Smooth muscle cell (in vitro differentiated cells): ENCODE data around the gene HUS1B. TPM values are rescaled to one million over a fixed set of nuclear protein-coding genes. Genes with fewer than 3 reads are reported as not detected.
"Not testable (repeated sequence)": the region's sequence is repeated elsewhere in the genome, so short reads cannot be mapped to it uniquely, and the experiment has no call there.

Source experiments
- DNase-seq: peaks from one replicate; lab custom pipeline; 2025; ENCODE audit not compliant: unreplicated experiment; lab: John Stamatoyannopoulos, UW
- H2AFZ ChIP-seq: fragments of 200-600 bp; sonication (generic); 2 replicates; pipeline ENCODE4 v1.6.0; 2016; ENCODE audit warnings: antibody characterized with exemption, low read depth, mild to moderate bottlenecking
- H3F3A ChIP-seq: fragments of 200-600 bp; sonication (generic); 2 replicates; pipeline ENCODE4 v1.6.0; 2017; ENCODE audit warnings: antibody characterized with exemption, low read depth
- H3K27ac ChIP-seq: fragments of 200-600 bp; sonication (generic); 2 replicates; pipeline ENCODE4 v1.5.1; 2016; ENCODE audit warnings: low read depth, mild to moderate bottlenecking
- H3K27me3 ChIP-seq: fragments of 200-600 bp; sonication (generic); 2 replicates; pipeline ENCODE4 v1.6.1; 2016; ENCODE audit warnings: low read depth, mild to moderate bottlenecking
- H3K36me3 ChIP-seq: fragments of 200-600 bp; sonication (generic); 2 replicates; pipeline ENCODE4 v1.5.1; 2016; ENCODE audit warnings: low read depth
- H3K4me1 ChIP-seq: fragments of 200-600 bp; sonication (generic); 2 replicates; pipeline ENCODE4 v1.5.1; 2016; ENCODE audit warnings: low read depth
- H3K4me2 ChIP-seq: fragments of 200-600 bp; sonication (generic); 2 replicates; pipeline ENCODE4 v1.6.0; 2016; ENCODE audit warnings: mild to moderate bottlenecking
- H3K4me3 ChIP-seq: fragments of 200-600 bp; sonication (generic); 2 replicates; pipeline ENCODE4 v1.5.1; 2016; ENCODE audit warnings: mild to moderate bottlenecking
- H3K79me2 ChIP-seq: fragments of 200-600 bp; sonication (generic); 2 replicates; pipeline ENCODE4 v1.6.0; 2016; ENCODE audit warnings: low read depth, mild to moderate bottlenecking
- H3K9ac ChIP-seq: fragments of 200-600 bp; sonication (generic); 2 replicates; pipeline ENCODE4 v1.6.0; 2016; ENCODE audit warnings: low read depth
- H3K9me3 ChIP-seq: fragments of 200-600 bp; sonication (generic); replicated peaks from 2 replicates; pipeline ENCODE4 v1.5.1; 2016; ENCODE audit warnings: low read depth
- H4K20me1 ChIP-seq: fragments of 200-600 bp; sonication (generic); 2 replicates; pipeline ENCODE4 v1.6.0; 2016; ENCODE audit warnings: low read depth
- CTCF ChIP-seq: fragments of 200-600 bp; sonication (generic); IDR thresholded peaks from 2 replicates; pipeline ENCODE4 v1.5.1; 2017; ENCODE audit warnings: borderline replicate concordance, mild to moderate bottlenecking, antibody characterized with exemption; ENCODE audit not compliant: insufficient read depth, poor library complexity, severe bottlenecking
- WGBS: methylation state at CpG from one replicate; pipeline ENCODE4 v1.1.7; 2016; ENCODE audit warnings: low lambda C conversion rate; 5-methylcytosine and 5-hydroxymethylcytosine counted together
- polyA plus RNA-seq: library from polyadenylated mRNA; unstranded; fragments of >200 nt; fragmentation: Nextera tagmentation; extraction: Ambion mirVana; gene quantifications from 2 replicates; pipeline ENCODE4 v1.2.1, GENCODE V29; 2016
- total RNA-seq: library from RNA; depleted of rRNA; stranded (reverse); fragments of >200 nt; gene quantifications from 2 replicates; pipeline ENCODE4 v1.2.3, GENCODE V29; 2014

Gene HUS1B
- total and polyA plus RNA-seq, 2 experiments from 2014 or later = 0.58 to 0.62 TPM

GRCh38 chr6:699319-699718 is 42.4 kb upstream of the HUS1B start:
- H3K4me1 ChIP-seq = no peaks in the 10 kb centered on the region
- H2AFZ ChIP-seq = no peak overlapping the region
- H3K27me3 ChIP-seq = peaks cover 12% of the 10 kb centered on the region
- H3K4me2 ChIP-seq = no peak overlapping the region
- H3K36me3 ChIP-seq = no peaks in the 10 kb centered on the region
- no peaks in the 10 kb centered on the region for H4K20me1 ChIP-seq
- H3K9me3 ChIP-seq = no peaks in the 10 kb centered on the region
- WGBS = 89% methylated on average over 6 of the region's 6 CpGs
- no peaks in the 10 kb centered on the region for H3K79me2 ChIP-seq
- no peak overlapping the region for H3K27ac ChIP-seq
- no peaks in the 10 kb centered on the region for H3F3A ChIP-seq
- H3K9ac ChIP-seq = no peak overlapping the region
- no peak for TF ChIP-seq CTCF
- DNase-seq = no peak
- H3K4me3 ChIP-seq = no peak overlapping the region

GRCh38 chr6:694431-695126 is 37.7 kb upstream of the HUS1B start:
- H3F3A ChIP-seq, H3K4me2 ChIP-seq, H3K27me3 ChIP-seq, H3K9ac ChIP-seq, H3K27ac ChIP-seq, H3K9me3 ChIP-seq, H2AFZ ChIP-seq, H3K4me3 ChIP-seq, H3K36me3 ChIP-seq, H3K4me1 ChIP-seq, DNase-seq: not testable (repeated sequence)
- Histone ChIP-seq H3K79me2 (peaks cover 24% of the 10 kb centered on the region), H4K20me1 (peaks cover 22% of the 10 kb centered on the region)
- WGBS = 97% methylated on average over 24 of the region's 40 CpGs

- Histone ChIP-seq H2AFZ (peak overlapping the region; percentile 84), H4K20me1 (peaks cover 31% of the 10 kb centered on the region), H3K4me2 (peak overlapping the region; percentile 88), H3K9me3 (no peaks in the 10 kb centered on the region), H3K79me2 (peaks cover 24% of the 10 kb centered on the region), H3K9ac (no peak overlapping the region), H3K4me1 (peaks cover 4% of the 10 kb centered on the region), H3F3A (no peaks in the 10 kb centered on the region), H3K27ac (no peak overlapping the region), H3K4me3 (peak overlapping the region; percentile 96), H3K36me3 (no peaks in the 10 kb centered on the region), H3K27me3 (no peaks in the 10 kb centered on the region)
- no peak for TF ChIP-seq CTCF
- WGBS = 100% methylated on average over 2 of the region's 12 CpGs
- DNase-seq = no peak
Measured at GRCh38 chr6:693723-694009, 36.8 kb upstream of the HUS1B start.

- H3F3A ChIP-seq = no peaks in the 10 kb centered on the region
- H3K4me3 ChIP-seq = peak within 1 kb of the TSS; percentile 96
- peak within 1 kb of the TSS; percentile 3 for H3K27ac ChIP-seq
- H3K79me2 ChIP-seq = peaks cover 24% of the 10 kb centered on the region
- peaks cover 4% of the 10 kb centered on the region for H3K4me1 ChIP-seq
- H3K9me3 ChIP-seq = no peaks in the 10 kb centered on the region
- H4K20me1 ChIP-seq = peaks cover 37% of the 10 kb centered on the region
- no peaks in the 10 kb centered on the region for H3K27me3 ChIP-seq
- peak within 1 kb of the TSS; percentile 84 for H2AFZ ChIP-seq
- peak within 1 kb of the TSS; percentile 40 for H3K9ac ChIP-seq
- peak within 1 kb of the TSS; percentile 88 for H3K4me2 ChIP-seq
- no peaks in the 10 kb centered on the region for H3K36me3 ChIP-seq
- TF ChIP-seq CTCF = no peak
- DNase-seq = peak; percentile 31
- 3% methylated on average over 46 of the region's 63 CpGs for WGBS
Measured at GRCh38 chr6:692858-693722, 36.2 kb upstream of the HUS1B start, which contains the start of gene EXOC2. Gene EXOC2 (minus strand): TSS chr6:693139. CDS start chr6:637818, 55,321 bp downstream.
